NCI-H2081 treated with DMSO at 0.1 percent for 48 hours (cell line): ENCODE data around the gene SAA1.
"Not testable (repeated sequence)": the region's sequence is repeated elsewhere in the genome, so short reads cannot be mapped to it uniquely, and the experiment has no call there.

Experiments
- DNase-seq: peaks from one replicate; lab custom pipeline; 2025; lab: John Stamatoyannopoulos, UW

Gene SAA1

DNA sequence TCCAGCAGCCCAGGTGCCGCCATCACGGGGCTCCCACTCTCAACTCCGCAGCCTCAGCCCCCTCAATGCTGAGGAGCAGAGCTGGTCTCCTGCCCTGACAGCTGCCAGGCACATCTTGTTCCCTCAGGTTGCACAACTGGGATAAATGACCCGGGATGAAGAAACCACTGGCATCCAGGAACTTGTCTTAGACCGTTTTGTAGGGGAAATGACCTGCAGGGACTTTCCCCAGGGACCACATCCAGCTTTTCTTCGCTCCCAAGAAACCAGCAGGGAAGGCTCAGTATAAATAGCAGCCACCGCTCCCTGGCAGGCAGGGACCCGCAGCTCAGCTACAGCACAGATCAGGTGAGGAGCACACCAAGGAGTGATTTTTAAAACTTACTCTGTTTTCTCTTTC, at the start of gene SAA1:
Gene SAA1, plus strand, starts transcription at position 316 of the 400 bp plus-strand sequence. CDS start 624 bp downstream, outside the sequence.
- DNase-seq, result no peak

DNA sequence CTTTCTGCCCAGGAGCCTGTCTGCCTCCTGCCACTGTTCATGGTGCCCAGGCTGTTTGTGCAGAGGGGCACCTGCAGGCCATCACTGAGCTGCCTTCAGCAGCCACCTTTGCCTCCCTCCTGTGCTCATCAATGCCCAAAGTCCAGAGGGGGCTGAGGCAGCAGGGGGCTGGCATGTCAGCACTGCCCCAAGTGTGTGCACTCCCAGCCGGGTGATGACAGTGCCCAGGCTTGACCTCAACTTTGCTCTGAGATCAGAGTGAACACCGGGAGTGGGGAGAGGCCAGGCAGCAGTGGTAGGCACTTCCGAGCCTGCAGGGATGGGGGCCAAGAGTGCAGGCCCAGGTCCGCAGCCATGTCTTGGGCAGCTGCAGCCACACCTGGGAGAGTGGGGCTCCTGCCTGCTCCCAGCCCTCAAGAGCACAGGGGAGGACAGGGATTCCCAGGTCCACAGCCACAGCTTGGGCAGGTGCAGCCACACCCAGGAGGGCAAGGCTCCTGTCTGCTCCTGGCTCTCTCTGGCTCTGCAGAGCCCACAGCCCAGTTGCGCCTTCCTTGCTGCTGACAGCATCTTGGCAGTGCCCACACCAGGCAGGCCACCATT, 44.7 kb upstream of the SAA1 start:
- no peak for DNase-seq

DNA sequence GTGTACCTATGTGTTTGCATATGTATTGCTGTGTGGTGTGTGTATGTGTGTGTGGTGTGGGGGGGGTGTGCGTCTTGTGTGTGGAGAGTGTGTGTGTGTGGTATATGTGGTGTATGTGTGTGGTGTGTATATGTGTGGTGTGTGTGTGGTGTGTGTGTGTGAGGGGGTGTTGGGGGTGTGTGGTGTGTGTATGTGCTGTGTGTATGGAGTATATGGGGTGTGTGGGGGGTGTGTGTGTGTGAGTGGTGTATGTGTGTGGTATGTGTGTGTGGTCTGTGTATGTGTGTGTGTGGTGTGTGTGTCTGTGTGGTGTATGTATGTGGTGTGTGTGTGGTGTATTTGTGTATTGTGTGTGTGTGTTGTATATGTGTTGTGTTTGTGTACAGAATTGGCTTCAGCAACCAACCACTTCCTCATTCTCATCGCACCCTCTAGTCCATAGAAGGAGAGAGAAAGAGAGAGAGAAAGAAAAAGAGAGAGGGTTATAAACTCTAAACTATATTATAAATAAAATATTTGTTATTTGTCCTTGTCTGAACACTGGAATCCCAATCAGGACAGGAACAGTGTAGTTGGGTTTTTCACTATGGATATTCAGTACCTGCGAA, 43.1 kb upstream of the SAA1 start:
- no peak for DNase-seq

DNA sequence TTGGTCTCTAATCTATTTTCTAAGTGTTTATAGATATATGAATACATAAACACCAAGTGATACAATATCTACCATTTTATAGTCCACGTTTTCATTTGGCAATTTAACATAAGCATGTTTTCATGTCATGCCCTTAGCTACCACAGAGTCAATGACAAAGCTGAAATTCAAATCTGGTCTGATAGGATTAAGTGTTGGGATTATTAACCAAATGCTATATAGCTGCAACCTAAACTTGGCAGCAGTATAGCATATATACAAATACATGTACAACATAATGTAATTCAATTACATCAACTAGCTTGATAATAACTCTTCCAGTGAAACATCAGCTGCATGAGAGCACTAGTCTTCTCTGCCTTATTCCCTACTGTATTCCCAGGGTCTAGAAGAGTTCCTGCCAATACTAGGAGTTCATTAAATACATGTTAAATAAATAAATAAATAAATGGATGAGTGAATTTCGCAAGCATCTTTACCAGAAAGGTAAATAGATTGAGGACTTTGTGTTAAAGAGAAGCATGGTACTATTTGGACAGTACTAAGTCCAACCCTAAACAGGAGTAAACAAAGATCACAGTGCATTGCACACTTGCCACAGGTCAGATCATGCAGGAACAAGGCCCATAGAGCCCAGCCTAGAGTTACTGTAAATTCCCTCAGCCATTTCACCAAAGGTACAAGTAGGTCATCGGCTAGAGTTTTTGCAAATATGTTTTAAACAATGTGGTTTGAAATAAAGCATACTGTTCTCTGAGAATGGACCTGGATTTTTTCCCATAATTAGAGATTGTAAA, 42.3 kb upstream of the SAA1 start:
- no peak for DNase-seq

DNA sequence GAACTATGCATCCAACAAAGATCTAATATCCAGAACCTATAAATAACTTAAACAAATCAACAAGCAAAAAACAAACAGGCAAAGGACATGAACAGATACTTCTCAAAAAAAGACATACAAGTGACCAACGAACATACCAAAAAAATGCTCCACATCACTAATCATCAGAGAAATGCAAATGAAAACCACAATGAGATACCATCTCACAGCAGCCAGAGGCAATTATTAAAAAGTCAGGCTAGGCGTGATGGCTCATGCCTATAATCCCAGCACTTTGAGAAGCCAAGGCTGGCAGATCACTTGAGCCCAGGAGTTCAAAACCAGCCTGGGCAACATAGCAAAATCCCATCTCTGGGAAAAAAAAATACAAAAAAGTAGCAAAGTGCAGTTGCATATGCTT, 40.2 kb upstream of the SAA1 start:
- no peak for DNase-seq

DNA sequence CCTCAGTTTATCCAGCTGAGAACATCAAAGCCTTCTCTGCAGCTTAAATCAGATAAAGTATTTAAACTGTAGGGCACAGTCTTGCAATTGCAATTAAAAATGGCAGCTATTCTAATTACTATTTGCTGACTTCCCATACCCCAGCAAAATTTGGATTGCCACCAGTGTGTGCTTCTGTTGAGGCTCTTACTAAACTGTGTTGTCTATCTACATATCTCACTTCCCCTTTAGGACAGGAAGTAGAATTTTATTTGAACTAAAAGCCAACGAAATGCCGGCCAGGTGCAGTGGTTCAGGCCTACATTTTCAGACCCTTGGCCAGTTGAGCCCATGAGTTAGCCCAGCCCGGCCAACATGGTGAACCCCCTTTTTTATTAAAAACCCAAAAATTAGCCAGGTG, 36.6 kb upstream of the SAA1 start:
- DNase-seq, result no peak

DNA sequence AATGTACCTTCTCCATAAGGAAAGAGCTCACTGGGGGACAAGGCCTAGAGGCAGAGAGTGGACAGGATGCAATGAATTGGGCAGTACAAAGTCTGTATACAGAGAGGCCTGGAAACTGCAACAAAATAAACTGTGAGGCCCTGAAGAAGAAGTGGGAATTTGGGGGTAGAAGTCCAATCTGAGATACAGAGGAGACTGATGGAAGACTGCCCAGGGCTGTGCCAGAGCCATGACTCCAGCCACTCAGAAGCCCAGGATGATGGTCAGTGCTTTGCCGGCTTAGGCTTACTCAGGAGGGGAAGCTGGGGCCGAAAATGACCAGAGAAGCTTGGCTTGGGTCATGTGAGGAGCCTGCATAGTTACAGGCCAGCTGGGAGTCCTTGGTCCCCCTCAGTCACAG, 35.2 kb upstream of the SAA1 start:
- no peak for DNase-seq

DNA sequence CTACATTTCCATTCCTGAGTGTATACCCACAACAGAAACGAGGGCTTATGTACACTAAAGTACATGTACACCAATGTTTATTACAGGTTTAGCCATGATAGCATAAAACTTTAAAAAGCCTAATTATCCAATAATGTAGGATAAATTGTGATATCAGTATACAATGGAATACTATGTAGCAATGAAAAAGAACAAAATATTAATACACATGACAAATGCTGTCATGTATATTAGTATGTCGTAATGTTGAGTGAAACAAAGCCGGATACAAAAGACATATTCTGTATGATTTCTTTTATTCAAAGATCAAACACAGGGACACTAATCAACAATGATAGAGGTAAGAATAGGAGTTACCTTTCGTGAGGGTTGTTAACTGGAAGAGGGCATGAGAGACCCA, 32.2 kb upstream of the SAA1 start:
- DNase-seq, result no peak

DNA sequence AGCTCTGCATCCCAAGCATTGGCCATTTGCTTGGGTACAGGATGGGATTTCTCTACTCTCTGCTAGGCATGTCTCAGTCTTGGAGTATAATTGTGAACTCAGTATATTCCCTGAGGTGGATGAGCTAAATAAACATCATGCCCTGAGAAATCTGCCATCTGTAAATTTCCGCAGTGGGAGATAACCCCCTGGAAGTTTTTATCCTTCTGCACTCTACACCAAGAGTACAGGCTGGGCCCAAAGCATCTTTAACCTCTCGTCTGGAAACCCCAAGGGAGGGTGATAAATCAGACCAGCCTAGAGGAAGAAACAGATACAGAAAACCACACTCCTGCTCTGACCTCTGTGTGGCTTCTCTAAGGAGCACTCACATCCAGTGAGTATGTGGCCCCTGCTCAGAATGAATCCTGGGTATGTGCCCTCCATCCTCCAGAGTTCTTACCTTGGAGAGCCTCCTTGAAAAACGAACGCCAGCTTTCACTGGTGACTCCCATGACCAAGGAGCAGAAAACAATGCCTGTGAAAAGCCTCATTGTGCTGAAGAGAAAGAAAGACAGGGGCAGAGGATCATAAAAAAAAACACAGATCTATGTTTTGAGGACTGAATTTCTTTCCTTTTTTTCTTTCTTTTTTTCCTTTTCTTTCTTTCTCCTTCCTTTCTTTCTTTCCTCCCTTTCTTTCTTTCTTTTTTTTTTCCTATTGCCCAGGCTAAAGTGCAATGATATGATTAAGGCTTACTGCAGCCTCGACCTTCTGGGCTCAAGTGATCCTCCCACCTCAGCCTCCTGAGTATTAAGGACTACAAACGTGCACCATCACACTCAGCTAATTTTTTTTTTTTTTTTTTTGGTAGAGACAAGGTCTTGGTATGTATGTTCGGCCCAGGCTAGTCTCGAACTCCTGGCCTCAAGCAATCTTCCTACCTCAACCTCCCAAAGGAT, 30.4 kb upstream of the SAA1 start:
- no peak for DNase-seq

DNA sequence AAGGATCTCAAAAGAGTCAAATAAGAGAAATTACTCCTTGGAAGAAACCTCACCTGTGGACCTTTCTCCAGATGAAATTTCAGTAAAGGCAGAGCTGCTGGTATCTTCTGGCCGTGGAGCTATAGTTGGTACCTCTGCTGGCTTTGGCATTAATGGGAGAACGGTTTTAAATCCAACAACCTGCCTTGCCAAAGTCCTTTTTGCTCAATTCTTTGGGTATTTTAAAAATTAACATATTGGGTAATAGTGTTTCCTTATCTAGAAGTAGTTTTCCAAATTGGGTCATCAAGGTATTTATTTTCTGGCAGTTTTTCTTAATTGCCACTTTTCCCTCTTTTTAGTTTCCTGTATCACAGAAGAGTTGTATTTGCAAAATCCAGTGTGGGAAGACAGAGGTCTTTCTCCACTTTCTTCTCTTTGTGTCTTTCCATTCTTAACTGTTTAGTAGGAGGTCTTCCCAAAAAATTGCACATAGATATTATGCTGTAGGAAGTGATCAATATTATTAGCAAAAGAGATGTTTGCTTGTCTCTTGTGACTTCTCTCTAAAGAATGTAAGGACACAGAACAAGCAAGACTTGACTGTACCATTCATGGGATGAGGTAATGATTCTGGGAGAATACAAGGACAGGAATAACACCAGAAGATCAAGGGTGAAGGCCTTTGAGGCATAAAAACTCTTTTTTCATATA, 29.3 kb upstream of the SAA1 start, which contains the start of gene SAA4:
Gene SAA4, minus strand, starts transcription at position 139 of the 693 bp plus-strand sequence. CDS start 876 bp downstream, outside the sequence.
- no peak for DNase-seq

DNA sequence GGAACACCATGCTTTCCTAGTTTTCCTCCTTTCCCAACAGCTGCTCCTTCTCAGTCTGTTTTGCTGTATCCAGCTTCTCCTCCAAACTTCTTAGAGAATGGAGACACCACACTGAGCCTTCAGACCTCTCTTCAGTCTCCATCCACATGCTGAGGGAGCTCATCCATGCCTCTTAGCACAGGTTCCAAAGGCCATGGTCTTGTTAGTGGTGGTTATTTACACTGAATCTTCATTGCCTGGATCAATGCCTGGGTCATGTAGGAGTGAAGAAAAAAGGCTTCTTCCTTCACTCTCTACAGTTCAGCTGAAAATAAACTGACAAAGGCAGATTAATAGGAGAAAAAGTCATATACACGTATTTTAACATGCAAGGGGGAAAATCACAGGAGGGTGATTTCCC, 26.4 kb upstream of the SAA1 start:
- DNase-seq, result no peak

DNA sequence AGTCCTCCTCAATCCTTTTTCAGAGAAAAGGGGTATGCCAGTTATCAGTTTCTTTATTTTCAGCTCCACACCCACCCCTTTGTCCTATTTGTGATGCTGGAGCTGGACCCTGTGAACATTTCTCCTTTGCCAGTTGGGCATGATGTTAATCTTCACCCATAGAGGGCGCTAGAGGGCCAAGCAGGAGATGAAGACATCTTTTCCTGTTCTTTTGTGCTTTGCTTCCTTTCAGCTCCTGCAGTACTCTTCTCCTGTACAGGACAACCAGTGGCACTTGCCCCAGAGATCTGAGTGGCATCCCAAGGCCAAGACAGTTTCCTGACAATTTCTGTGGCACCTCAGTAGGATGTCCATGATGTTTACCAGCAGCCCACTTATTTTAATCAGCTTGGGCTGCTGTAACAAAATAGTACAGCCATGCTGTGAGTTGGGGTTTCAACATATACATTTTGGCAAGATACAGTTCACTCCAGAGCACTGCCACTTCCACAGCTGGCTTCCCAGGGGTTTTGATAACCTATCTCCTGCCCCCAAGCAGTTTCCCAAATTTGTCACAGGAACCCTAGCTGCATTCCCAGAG, 22.2 kb upstream of the SAA1 start:
- no peak for DNase-seq

DNA sequence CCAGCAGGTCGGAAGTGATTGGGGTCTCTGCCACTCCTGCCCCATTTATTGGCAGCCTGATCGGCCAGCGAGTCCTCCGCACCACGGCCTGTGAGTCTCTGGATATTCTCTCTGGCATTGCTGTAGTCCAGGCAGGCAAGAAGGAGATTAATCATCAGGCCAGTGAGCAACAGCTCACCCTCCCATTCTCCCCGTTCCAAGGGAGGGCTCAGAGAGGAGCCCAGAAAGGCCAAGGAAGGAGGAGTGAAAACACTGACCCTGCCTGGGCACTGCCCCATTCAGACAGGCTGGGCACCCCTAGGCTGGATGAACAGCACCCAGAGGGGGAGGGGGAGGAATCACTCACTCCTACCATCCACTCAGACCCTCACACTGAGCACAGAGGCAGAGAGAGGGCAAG, 20.7 kb upstream of the SAA1 start:
- no peak for DNase-seq

DNA sequence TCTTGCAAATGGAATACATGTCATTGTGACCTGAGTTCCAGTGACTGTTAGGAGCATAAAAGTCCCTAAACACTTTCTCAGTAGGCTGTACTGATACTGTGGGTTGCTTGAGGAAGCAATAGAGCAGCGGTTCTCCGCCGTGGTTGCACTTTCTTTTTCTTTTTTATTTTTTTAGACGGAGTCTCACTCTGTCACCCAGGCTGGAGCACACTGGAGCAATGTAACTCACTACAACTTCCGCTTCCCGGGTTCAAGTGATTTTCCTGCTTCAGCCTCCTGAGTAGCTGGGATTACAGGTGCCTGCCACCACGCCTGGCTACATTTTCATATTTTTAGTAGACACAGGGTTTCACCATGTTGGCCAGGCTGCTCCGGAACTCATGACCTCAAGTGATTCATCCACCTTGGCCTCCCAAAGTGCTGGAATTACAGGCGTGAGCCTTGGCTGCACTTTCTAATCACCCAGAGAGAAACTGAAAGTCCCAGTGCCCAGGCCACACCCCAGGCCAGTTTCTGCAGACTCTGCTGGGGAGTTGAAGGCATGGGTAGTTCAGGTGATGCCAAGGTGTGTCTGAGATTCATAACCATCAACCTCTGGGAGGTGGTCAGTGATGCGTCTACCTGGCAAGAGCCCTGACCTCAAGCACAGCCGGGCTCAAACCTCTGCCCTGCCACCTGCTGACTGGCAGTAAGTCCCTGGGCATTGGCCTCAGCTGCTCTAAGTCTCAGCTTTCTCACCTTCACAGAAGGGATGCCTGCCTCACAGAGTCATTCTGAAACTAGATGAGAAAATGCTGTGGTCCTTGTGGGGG, 19.5 kb upstream of the SAA1 start:
- DNase-seq, result not testable (repeated sequence)

DNA sequence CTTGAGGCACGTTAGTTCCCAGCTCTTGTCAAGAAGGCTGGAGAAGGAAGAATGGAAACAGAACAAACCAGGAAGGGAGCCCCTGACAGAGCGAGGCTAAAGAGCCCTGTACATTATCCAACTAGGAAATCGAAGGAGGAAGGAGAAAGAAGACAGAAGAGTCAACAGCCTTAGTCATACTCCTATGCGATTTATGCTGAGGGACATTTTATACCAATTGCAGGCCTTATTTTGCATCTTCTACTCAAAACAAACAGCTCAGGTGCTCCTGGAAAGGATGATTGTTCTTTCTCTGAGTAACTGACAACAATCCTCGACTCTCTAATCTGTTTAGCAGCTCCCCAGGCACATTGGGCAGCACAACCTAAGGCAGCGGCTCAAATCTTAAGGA, 18.9 kb upstream of the SAA1 start:
- DNase-seq, result not testable (repeated sequence)

DNA sequence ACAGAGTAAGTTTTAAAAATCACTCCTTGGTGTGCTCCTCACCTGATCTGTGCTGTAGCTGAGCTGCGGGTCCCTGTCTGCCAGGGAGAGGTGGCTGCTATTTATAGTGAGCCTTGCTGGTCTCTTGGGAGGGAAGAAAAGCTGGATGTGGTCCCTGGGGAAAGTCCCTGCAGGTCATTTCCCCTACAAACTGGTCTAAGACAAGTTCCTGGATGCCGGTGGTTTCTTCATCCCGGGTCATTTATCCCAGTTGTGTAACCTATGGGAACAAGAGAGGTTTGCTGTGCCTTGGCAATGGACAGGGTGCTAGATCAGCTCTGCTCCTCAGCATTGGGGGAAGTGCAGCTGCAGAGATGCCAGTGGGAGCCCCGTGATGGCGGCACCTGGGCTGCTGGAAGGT, 17.5 kb upstream of the SAA1 start, which contains the start of gene SAA2:
Gene SAA2, minus strand, starts transcription at position 108 of the 400 bp plus-strand sequence. CDS start 657 bp downstream, outside the sequence.
- DNase-seq, result no peak

DNA sequence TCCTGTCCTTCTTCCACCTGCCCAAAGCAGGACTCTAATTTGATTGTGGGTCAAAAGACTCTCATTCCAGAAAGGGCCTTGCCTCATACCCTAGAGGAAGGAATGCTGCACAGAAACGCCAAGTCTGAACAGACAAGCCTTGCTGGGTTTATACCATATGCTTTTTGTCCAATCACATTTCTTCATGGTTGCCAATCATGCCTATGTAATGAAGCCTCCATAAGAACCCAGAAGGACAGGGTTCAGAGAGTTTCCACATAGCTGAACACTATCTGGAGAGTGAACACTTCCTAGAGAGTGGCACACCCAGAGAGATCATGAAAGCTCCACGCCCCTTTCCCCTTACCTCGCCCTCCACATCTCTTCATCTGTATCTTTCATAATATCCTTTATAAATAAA, 12.8 kb upstream of the SAA1 start:
- no peak for DNase-seq

DNA sequence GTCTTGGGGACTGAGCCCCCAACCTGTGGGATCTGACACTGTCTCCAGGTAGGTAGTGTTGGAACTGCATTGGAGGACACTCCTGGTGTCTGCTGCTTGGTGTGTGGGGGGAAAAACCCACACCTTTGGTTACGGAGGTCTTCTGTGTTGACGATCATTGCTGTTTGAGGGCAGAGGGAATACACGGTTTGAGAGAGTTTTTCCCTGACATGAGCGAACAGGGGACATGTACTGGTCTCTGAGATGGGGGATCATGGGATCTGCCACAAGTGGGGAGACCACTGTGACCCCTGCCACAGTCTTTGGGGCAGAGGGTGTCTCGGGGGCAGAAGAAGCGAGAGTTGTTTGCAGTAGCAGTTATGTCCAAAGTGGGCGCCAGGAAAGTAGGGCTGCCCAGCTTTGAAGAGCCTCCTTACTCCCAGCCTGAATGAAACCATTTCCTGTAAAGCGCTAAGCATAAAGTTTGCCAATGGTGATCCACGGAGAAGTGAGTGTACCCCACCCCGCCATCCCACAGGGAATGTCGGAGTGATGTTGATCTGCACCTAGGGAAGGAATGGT, 12.2 kb upstream of the SAA1 start:
- no peak for DNase-seq

DNA sequence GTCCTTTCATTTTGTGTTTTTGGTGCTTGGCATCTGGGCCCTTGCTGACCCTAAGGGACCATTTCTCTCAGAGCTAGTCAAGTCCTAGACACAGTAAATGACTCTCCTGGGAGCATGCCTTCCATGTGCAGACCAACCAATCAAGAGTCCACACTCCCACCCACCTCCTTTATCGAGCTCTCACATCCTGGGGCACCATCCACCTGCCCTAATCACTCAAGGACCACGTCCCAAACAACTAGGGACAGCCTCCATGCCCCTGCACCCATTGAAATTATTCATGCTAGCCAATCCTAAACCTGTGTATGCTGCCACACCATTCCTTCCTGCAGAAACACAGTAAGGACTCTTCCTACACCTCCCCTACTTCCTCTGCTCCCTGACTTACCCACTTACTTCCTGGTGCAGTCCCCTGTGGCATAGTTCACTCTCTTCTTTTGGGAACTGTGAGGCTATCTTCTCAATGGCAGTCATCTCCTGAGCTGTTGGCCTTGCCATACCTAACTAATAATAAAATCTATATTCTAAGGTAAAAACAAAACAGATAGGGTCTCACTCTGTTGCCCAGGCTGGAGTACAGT, 11.2 kb upstream of the SAA1 start:
- no peak for DNase-seq
